Astrocyte of the cerebellum (primary cell): ENCODE data around the gene RPL13A.

Experiments used
- DNase-seq: peaks from one replicate; pipeline ENCODE4 v3.0.0-alpha.2; 2011; ENCODE audit warnings: low read depth
- H3K4me3 ChIP-seq: 2 replicates; pipeline ENCODE4 v1.5.1; 2011; ENCODE audit warnings: mild to moderate bottlenecking, low read depth, low read length, moderate library complexity
- CTCF ChIP-seq: IDR thresholded peaks from 2 replicates; pipeline ENCODE4 v1.5.1; 2012; ENCODE audit warnings: low read length, low read depth, moderate library complexity, mild to moderate bottlenecking; ENCODE audit errors: missing control alignments
- in situ Hi-C: cut with HindIII; loops from 2 replicates; pipeline ENCODE4 v1.10.0; 2017; ENCODE audit warnings: low sequenced_read_pairs

The RPL13A gene

GRCh38 chr19:49473868-49474541 lies 13.4 kb upstream of the RPL13A start, which contains the start of gene FLT3LG:
FLT3LG (plus strand) TSS chr19:49474215; CDS start chr19:49474640, 425 bp downstream.
- DNase-seq, result no peak
- in situ Hi-C loops, result no loop called here
- TF ChIP-seq CTCF, result peak; percentile 98
- peak within 1 kb of the TSS; percentile 56 for H3K4me3 ChIP-seq

- no peak for TF ChIP-seq CTCF
- in situ Hi-C loops, result no loop called here
- peak overlapping the region; percentile 56 for H3K4me3 ChIP-seq
- DNase-seq, result no peak
Observed at GRCh38 chr19:49474542-49474924, 12.9 kb upstream of the RPL13A start.

- H3K4me3 ChIP-seq, result no peak overlapping the region
- DNase-seq, result no peak
- in situ Hi-C loops, result no loop called here
- TF ChIP-seq CTCF, result no peak
Observed at GRCh38 chr19:49475191-49475917, 12.1 kb upstream of the RPL13A start.

GRCh38 chr19:49475995-49476880 lies 11.2 kb upstream of the RPL13A start:
- no peak overlapping the region for H3K4me3 ChIP-seq
- in situ Hi-C loops, result no loop called here
- DNase-seq, result no peak
- TF ChIP-seq CTCF, result peak; percentile 70

- in situ Hi-C loops, result no loop called here
- TF ChIP-seq CTCF, result no peak
- no peak for DNase-seq
- H3K4me3 ChIP-seq, result no peak overlapping the region
Observed at GRCh38 chr19:49479975-49480628, 7.3 kb upstream of the RPL13A start.
